GM23248 (cell line): ENCODE results near the gene MS4A4E. TPM values are rescaled to one million over a fixed set of nuclear protein-coding genes. Genes with fewer than 3 reads are reported as not detected.

Experiments
- DNase-seq: peaks from one replicate; pipeline ENCODE4 v3.0.0-alpha.2; 2015
- H2AFZ ChIP-seq: fragments of 200-600 bp; sonication (generic); 2 replicates; pipeline ENCODE4 v1.6.1; 2016; ENCODE audit warnings: antibody characterized with exemption
- H3F3A ChIP-seq: fragments of 200-600 bp; sonication (generic); 2 replicates; pipeline ENCODE4 v1.6.1; 2016; ENCODE audit warnings: mild to moderate bottlenecking, antibody characterized with exemption, mixed run types; ENCODE audit not compliant: insufficient read depth
- H3K27ac ChIP-seq: fragments of 200-600 bp; sonication (generic); 2 replicates; pipeline ENCODE4 v1.5.1; 2016; ENCODE audit warnings: mild to moderate bottlenecking
- H3K27me3 ChIP-seq: fragments of 200-600 bp; sonication (generic); replicated peaks from 2 replicates; pipeline ENCODE4 v1.6.1; 2016; ENCODE audit warnings: mild to moderate bottlenecking; ENCODE audit not compliant: insufficient read depth
- H3K36me3 ChIP-seq: fragments of 200-600 bp; sonication (generic); 2 replicates; pipeline ENCODE4 v1.6.1; 2016; ENCODE audit warnings: low read depth, mild to moderate bottlenecking
- H3K4me1 ChIP-seq: fragments of 200-600 bp; sonication (generic); 2 replicates; pipeline ENCODE4 v1.6.1; 2016; ENCODE audit warnings: mild to moderate bottlenecking; ENCODE audit not compliant: insufficient read depth
- H3K4me2 ChIP-seq: fragments of 200-600 bp; sonication (generic); one replicate; pipeline ENCODE4 v1.6.1; 2016; ENCODE audit warnings: mild to moderate bottlenecking; ENCODE audit not compliant: unreplicated experiment
- H3K4me3 ChIP-seq: fragments of 200-600 bp; sonication (generic); 2 replicates; pipeline ENCODE4 v1.5.1; 2016; ENCODE audit warnings: mild to moderate bottlenecking
- H3K79me2 ChIP-seq: fragments of 200-600 bp; sonication (generic); 2 replicates; pipeline ENCODE4 v1.6.1; 2016; ENCODE audit warnings: mild to moderate bottlenecking; ENCODE audit not compliant: insufficient read depth
- H3K9ac ChIP-seq: fragments of 200-600 bp; sonication (generic); 2 replicates; pipeline ENCODE4 v1.6.1; 2016; ENCODE audit warnings: mild to moderate bottlenecking
- H3K9me2 ChIP-seq: fragments of 200-600 bp; sonication (generic); 2 replicates; pipeline ENCODE4 v1.6.1; 2016; ENCODE audit warnings: mixed run types, mild to moderate bottlenecking, moderate library complexity; ENCODE audit not compliant: insufficient read depth
- H3K9me3 ChIP-seq: fragments of 200-600 bp; sonication (generic); one replicate; pipeline ENCODE4 v1.6.1; 2017; ENCODE audit warnings: low read depth
- H4K20me1 ChIP-seq: fragments of 200-600 bp; sonication (generic); 2 replicates; pipeline ENCODE4 v1.6.0; 2016; ENCODE audit not compliant: insufficient read depth
- EZH2 ChIP-seq: fragments of 200-600 bp; sonication (generic); IDR thresholded peaks from 2 replicates; pipeline ENCODE4 v1.6.1; 2018; ENCODE audit warnings: antibody characterized with exemption, mild to moderate bottlenecking; ENCODE audit not compliant: insufficient read depth, poor library complexity, severe bottlenecking
- EZH2phosphoT487 ChIP-seq: fragments of 200-600 bp; sonication (generic); IDR thresholded peaks from 2 replicates; pipeline ENCODE4 v1.6.1; 2018; ENCODE audit warnings: antibody characterized with exemption, moderate library complexity, mild to moderate bottlenecking, low read depth; ENCODE audit not compliant: insufficient read depth
- WGBS, 2 experiments: methylation state at CpG; one replicate each; pipeline ENCODE4 v1.1.6; 2015 to 2017; ENCODE audit warnings: low lambda C conversion rate in 2 of 2, low coverage in 1 of 2; ENCODE audit errors: missing lambda C conversion rate in 2 of 2; 5-methylcytosine and 5-hydroxymethylcytosine counted together
- in situ Hi-C: fragments of 300-500 bp; cut with MboI; formaldehyde crosslinking; loops from 2 replicates; pipeline ENCODE4 v1.15.0; 2020
- polyA plus RNA-seq: library from polyadenylated mRNA; unstranded; fragments of >200 nt; fragmentation: Nextera tagmentation; extraction: Ambion mirVana; gene quantifications from 2 replicates; pipeline ENCODE4 v1.2.1, GENCODE V29; 2016
- total RNA-seq: library from RNA; depleted of rRNA; stranded (reverse); fragments of >200 nt; shearing (Covaris generic); gene quantifications from 2 replicates; pipeline ENCODE4 v1.2.3, GENCODE V29; 2014

The MS4A4E gene
- total and polyA plus RNA-seq, 2 experiments from 2014 or later: not detected

- in situ Hi-C loops: no loop called here
- Histone ChIP-seq H3K9ac (no peak overlapping the region), H3K27me3 (no peaks in the 10 kb centered on the region; the same call in 1 of the 2 replicates), H3K27ac (no peak overlapping the region), H3K9me2 (no peaks in the 10 kb centered on the region), H3K9me3 (no peaks in the 10 kb centered on the region), H2AFZ (no peak overlapping the region), H3F3A (no peaks in the 10 kb centered on the region), H3K36me3 (no peaks in the 10 kb centered on the region), H3K4me1 (no peaks in the 10 kb centered on the region), H3K4me2 (no peak overlapping the region), H4K20me1 (no peaks in the 10 kb centered on the region), H3K4me3 (no peak overlapping the region), H3K79me2 (no peaks in the 10 kb centered on the region)
- TF ChIP-seq EZH2phosphoT487 (no peak), EZH2 (no peak)
- DNase-seq: no peak
- WGBS, 2 experiments: 0% methylated on average over 1 of the region's 1 CpG
These were observed 58.0 kb downstream of the MS4A4E start for GRCh38 chr11:60184824-60185511.

GRCh38 chr11:60183591-60184205 lies 59.2 kb downstream of the MS4A4E start:
- Histone ChIP-seq H3K9me3 (no peaks in the 10 kb centered on the region), H3F3A (no peaks in the 10 kb centered on the region), H3K27ac (no peak overlapping the region), H3K36me3 (no peaks in the 10 kb centered on the region), H3K4me3 (no peak overlapping the region), H3K9ac (no peak overlapping the region), H2AFZ (no peak overlapping the region), H3K9me2 (no peaks in the 10 kb centered on the region), H3K4me2 (no peak overlapping the region), H4K20me1 (no peaks in the 10 kb centered on the region), H3K4me1 (no peaks in the 10 kb centered on the region), H3K79me2 (no peaks in the 10 kb centered on the region), H3K27me3 (no peaks in the 10 kb centered on the region; the same call in 1 of the 2 replicates)
- DNase-seq: no peak
- 15 to 17% methylated on average over 2 of the region's 2 CpGs for WGBS, 2 experiments
- no peak for TF ChIP-seq EZH2
- no peak for TF ChIP-seq EZH2phosphoT487
- in situ Hi-C loops: no loop called here

- H2AFZ ChIP-seq: no peak within 1 kb of the TSS
- no peak within 1 kb of the TSS for H3K27ac ChIP-seq
- no peak within 1 kb of the TSS for H3K9ac ChIP-seq
- 33 to 41% methylated on average over 10 of the region's 10 CpGs for WGBS, 2 experiments
- no peak for DNase-seq
- no peaks in the 10 kb centered on the region for H3K4me1 ChIP-seq
- TF ChIP-seq EZH2phosphoT487 (no peak), EZH2 (no peak)
- no peak within 1 kb of the TSS for H3K4me3 ChIP-seq
- no peaks in the 10 kb centered on the region for H3K9me3 ChIP-seq
- no peaks in the 10 kb centered on the region for H4K20me1 ChIP-seq
- H3F3A ChIP-seq: no peaks in the 10 kb centered on the region
- in situ Hi-C loops: no loop called here
- no peak within 1 kb of the TSS for H3K4me2 ChIP-seq
- H3K27me3 ChIP-seq: no peaks in the 10 kb centered on the region; the same call in 1 of the 2 replicates
- no peaks in the 10 kb centered on the region for H3K36me3 ChIP-seq
- no peaks in the 10 kb centered on the region for H3K79me2 ChIP-seq
- H3K9me2 ChIP-seq: no peaks in the 10 kb centered on the region
These were observed 60.2 kb downstream of the MS4A4E start, which contains the start of gene MS4A6A for GRCh38 chr11:60182541-60183330. Gene MS4A6A (minus strand): TSS chr11:60183083. CDS start chr11:60181727, 1,356 bp downstream.

GRCh38 chr11:60175860-60176275 lies 67.1 kb downstream of the MS4A4E start:
- no peak for DNase-seq
- Histone ChIP-seq H3K27me3 (no peaks in the 10 kb centered on the region), H4K20me1 (no peaks in the 10 kb centered on the region), H3K9me2 (no peaks in the 10 kb centered on the region), H3F3A (no peaks in the 10 kb centered on the region), H2AFZ (no peak overlapping the region), H3K9ac (no peak overlapping the region), H3K79me2 (no peaks in the 10 kb centered on the region), H3K27ac (no peak overlapping the region), H3K4me3 (no peak overlapping the region), H3K4me1 (no peaks in the 10 kb centered on the region), H3K9me3 (no peaks in the 10 kb centered on the region), H3K36me3 (no peaks in the 10 kb centered on the region), H3K4me2 (no peak overlapping the region)
- 27 to 32% methylated on average over 5 of the region's 5 CpGs for WGBS, 2 experiments
- TF ChIP-seq EZH2: no peak
- TF ChIP-seq EZH2phosphoT487: no peak
- in situ Hi-C loops: no loop called here
